ENCODE data around the gene TNS2. TPM values are rescaled to one million over a fixed set of nuclear protein-coding genes. Genes with fewer than 3 reads are reported as not detected.

TNS2 gene
- polyA plus RNA-seq, 4 donors: 90.5 to 142 (median 127) TPM

GRCh38 chr12:53056901-53057300 is 7.0 kb downstream of the TNS2 start:
- DNase-seq (ENCODE audit: low read depth in 4 of 4, low spot score in 3 of 4): no peak

GRCh38 chr12:53057816-53058500 is 8.1 kb downstream of the TNS2 start:
- no peak for DNase-seq (ENCODE audit: low read depth in 4 of 4, low spot score in 3 of 4)

GRCh38 chr12:53058674-53059433 is 9.0 kb downstream of the TNS2 start:
- no peak for DNase-seq (ENCODE audit: low read depth in 4 of 4, low spot score in 3 of 4)

- no peak for DNase-seq (ENCODE audit: low read depth in 4 of 4, low spot score in 3 of 4)
Observed at GRCh38 chr12:53059434-53060063, 9.7 kb downstream of the TNS2 start.

GRCh38 chr12:53060064-53060720 is 10.3 kb downstream of the TNS2 start:
- DNase-seq (ENCODE audit: low read depth in 4 of 4, low spot score in 3 of 4): no peak

- DNase-seq (ENCODE audit: low read depth in 4 of 4, low spot score in 3 of 4): no peak
Observed at GRCh38 chr12:53060721-53061276, 10.9 kb downstream of the TNS2 start.

- no peak for DNase-seq (ENCODE audit: low read depth in 4 of 4, low spot score in 3 of 4)
Observed at GRCh38 chr12:53061404-53062010, 11.6 kb downstream of the TNS2 start.

- DNase-seq (ENCODE audit: low read depth in 4 of 4, low spot score in 3 of 4): no peak
Observed at GRCh38 chr12:53062011-53062961, 12.4 kb downstream of the TNS2 start.

- no peak for DNase-seq (ENCODE audit: low read depth in 4 of 4, low spot score in 3 of 4)
Observed at GRCh38 chr12:53062977-53063707, 13.3 kb downstream of the TNS2 start.

GRCh38 chr12:53063708-53064612 is 14.1 kb downstream of the TNS2 start:
- no peak for DNase-seq (ENCODE audit: low read depth in 4 of 4, low spot score in 3 of 4)

GRCh38 chr12:53064613-53065436 is 15.0 kb downstream of the TNS2 start:
- DNase-seq (ENCODE audit: low read depth in 4 of 4, low spot score in 3 of 4): no peak

- no peak for DNase-seq (ENCODE audit: low read depth in 4 of 4, low spot score in 3 of 4)
Observed at GRCh38 chr12:53065470-53065869, 15.6 kb downstream of the TNS2 start.

- no peak for DNase-seq (ENCODE audit: low read depth in 4 of 4, low spot score in 3 of 4)
Observed at GRCh38 chr12:53065975-53066931, 16.4 kb downstream of the TNS2 start.

GRCh38 chr12:53067074-53067992 is 17.5 kb downstream of the TNS2 start:
- no peak for DNase-seq (ENCODE audit: low read depth in 4 of 4, low spot score in 3 of 4)

Data from left renal pelvis (tissue), 4 donors.